22Rv1 (cell line): ENCODE measurements around the gene C9orf78.

Experiments used
- CTCF ChIP-seq: fragments of 450-650 bp; IDR thresholded peaks from 2 replicates; pipeline ENCODE4 v1.5.1; 2017; ENCODE audit warnings: mild to moderate bottlenecking
- ZFX ChIP-seq: fragments of 450-650 bp; IDR thresholded peaks from 2 replicates; pipeline ENCODE4 v1.6.1; 2017; ENCODE audit warnings: antibody characterized with exemption, borderline replicate concordance

DNA sequence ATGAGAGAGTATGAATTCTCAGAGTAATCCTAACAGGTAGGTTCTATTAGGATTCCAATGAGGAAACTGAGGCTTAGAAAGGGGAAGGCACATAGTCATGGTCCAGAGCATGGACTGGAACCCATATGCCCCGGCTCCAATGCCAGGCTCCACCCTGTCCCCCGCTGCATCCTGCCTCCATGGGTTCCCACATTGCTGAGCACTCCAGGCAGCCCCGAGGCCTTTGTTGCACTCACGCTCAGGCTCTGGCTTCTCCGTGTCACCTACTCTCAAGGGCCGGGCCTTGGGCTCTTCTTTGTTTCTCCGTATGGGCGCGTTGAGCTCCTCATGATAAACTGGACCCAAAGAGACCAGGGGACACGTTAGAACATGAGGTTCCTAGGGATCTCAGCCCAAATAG is 6.1 kb downstream of the C9orf78 start:
- TF ChIP-seq CTCF (no peak), ZFX (no peak)
